GM18951 (cell line): Measurements from ENCODE around the gene NEDD4L.

Experiments
- POLR2A ChIP-seq: IDR thresholded peaks from 4 replicates; pipeline ENCODE4 v1.6.1; 2011; ENCODE audit warnings: mild to moderate bottlenecking; ENCODE audit not compliant: insufficient read length, insufficient read depth; ENCODE audit errors: extremely low read depth
- in situ Hi-C: fragments of 300-500 bp; cut with MboI; formaldehyde crosslinking; loops from one replicate; pipeline ENCODE4 v1.12.0; 2022; ENCODE audit warnings: low sequenced_read_pairs, mixed read lengths, inconsistent platforms; ENCODE audit not compliant: unreplicated experiment

Gene NEDD4L

DNA sequence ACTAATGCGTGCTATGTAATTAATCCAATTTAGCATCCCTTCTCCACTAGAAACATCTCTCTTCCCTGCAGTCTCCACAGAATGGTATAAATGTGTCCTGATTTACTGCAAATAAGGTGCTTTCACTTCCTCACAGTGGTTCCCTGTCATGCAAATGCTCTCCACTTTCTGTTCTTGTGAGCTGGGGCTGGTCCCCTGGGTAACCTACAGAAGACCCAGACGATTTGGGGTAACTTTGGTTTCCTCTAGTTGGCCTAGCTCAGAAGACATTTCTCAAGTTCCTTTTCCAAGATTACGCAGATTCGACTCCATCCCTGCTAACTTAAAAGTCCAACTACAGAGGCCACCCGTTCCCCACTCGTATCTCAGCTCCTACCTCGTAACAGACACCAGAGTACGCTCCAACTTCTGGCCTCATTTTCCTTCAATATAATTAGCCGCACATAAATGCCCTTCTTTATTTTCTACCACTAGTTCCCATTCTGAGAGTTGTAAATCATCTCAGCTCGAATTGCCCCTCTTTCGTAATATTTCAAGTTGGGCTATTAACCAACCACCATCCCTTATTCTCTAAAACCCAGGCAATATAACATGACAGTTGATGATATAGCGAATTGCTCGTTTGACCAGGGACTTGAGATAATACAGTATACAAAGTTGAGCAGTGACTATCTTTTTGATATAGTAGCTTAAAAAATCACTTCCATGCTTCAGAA, 28.8 kb upstream of the NEDD4L start:
- TF ChIP-seq POLR2A: no peak
- in situ Hi-C loops: no loop called here

DNA sequence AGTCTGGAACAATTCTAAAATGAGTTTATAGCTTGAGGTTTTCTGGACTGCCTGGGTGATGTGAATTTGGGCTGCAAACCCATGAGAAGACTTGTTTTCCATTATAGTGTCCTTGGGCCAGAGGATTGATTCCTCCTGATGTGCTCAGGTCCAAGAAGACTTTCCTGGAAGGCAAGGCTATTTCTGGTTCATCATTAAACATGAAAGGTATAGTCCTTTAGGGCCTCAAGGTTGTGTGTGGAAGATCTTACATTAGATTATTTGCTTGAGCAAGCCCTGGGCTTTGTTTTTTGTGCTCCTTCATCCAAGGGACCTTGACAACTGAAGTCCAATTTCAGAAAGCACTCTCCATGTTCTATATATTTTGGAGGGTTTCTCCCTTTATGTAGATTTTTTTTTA, 26.8 kb upstream of the NEDD4L start:
- no peak for TF ChIP-seq POLR2A
- in situ Hi-C loops: no loop called here

DNA sequence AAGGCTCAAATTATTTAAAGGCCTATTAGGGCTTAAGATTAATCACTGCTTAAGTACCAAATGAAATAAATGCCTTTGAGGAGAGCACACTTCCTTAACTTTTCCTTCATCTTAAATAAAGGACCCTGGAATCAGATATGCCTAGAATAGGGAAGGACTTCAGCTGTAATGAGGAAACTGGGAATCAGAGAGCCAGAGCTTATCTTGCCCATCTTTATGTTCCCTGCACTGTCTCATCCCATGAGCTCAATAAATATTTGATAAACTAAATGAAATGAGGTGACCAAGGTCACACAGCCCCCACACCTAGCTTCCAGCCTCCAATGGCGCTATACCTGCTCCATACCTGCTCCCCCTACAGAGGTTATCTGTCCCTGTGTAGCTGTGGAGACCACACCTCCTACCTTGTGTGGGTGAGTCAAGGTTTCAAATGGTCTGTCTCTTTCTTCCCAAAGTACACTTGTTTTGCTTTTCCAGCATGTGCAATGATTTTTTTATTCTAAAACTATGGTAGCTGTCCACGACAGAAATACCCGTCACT, 23.4 kb upstream of the NEDD4L start:
- in situ Hi-C loops: no loop called here

DNA sequence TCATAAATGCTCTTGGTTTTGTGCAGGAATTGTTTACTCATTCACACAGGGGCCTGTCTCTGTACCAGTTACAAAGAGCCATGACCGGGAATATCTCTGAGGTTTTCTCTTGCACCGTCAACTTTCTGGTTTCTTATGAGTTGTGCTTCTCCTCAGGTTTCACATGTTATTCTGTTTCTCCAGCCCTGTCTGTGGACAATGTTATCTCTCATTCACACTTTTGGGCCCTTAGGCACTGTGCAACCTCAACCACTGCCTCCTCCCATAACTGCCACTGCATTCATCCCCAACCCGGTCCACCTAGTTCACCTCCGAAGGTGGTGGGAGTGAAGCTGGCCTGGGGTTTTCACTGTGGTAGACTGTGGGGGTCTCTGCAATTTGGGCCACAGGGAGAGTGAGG, 22.5 kb upstream of the NEDD4L start:
- in situ Hi-C loops: no loop called here
- TF ChIP-seq POLR2A: no peak

More for the DNA sequence above, 23.4 kb upstream of the NEDD4L start:
- TF ChIP-seq POLR2A: no peak

DNA sequence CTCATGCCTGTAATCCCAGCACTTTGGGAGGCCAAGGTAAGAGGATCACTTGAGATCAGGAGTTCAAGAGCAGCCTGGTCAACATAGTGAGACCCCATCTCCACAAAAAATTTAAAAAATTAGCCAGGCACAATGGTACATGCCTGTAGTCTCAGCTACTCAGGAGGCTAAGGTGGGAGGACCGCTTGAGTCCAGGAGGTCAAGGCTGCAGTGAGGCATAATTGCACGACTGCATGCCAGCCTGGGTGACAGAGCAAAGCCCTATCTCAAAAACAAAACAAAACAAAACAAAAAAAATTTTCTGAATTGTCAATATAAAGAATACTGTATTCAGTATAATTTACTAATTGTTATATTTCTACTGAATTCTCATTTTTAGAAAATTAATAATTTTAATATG, 20.9 kb upstream of the NEDD4L start:
- no peak for TF ChIP-seq POLR2A
- in situ Hi-C loops: no loop called here

DNA sequence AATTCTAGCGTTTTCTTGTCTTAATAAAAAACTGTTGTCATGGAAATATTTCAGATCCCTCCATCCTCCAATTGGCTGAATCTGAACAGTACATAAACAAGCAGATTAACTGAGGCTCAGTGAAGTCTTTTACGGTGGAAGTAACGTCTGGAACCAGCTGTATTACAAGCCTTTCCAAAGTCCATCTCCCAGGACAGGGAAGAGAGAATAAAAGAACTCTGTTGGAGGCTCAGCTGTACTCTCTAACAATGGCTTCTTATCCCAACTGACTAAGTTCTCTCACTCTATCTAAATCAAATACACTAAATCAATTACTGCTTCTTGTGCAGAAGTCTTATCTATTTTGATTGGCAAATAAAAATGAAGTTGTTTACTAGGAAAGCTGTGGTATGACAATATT, 19.9 kb upstream of the NEDD4L start:
- in situ Hi-C loops: no loop called here
- no peak for TF ChIP-seq POLR2A

DNA sequence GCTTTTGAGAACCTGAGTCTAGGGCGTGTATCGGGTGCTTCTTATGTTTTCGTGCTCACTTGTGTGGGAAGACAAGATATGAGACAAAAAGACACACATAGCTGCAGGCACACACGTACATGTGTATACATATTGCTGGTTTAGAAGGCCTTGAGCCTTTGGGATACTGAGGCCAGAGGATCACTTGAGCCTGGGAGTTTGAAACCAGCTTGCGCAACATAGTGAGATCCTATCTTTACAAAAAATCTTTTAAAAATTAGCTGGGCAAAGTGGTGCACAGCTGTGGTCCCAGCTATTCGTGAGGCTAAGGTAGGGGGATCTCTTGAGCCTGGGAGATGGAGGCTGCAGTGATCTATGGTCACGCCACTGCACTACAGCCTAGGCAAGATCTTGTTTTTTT, 18.8 kb upstream of the NEDD4L start:
- TF ChIP-seq POLR2A: no peak
- in situ Hi-C loops: no loop called here

DNA sequence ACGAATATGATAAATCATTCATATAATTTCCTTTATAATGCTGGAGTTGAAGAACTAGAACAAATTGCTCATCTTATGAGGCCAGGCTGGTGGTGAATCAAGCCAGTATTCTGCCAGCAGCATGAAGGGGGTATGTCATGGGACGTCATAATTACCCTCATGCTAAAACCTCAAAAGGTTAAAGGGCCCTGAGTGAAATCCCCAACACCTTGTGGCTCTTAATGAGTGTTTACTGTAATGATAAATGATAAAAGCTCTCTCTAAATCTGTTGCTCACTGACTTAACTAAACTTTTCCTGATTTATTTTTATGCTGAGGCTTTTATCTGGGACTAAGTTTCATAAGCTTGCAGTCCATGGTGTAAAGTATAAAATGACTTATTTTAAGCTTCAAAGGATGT, 18.3 kb upstream of the NEDD4L start:
- in situ Hi-C loops: no loop called here

DNA sequence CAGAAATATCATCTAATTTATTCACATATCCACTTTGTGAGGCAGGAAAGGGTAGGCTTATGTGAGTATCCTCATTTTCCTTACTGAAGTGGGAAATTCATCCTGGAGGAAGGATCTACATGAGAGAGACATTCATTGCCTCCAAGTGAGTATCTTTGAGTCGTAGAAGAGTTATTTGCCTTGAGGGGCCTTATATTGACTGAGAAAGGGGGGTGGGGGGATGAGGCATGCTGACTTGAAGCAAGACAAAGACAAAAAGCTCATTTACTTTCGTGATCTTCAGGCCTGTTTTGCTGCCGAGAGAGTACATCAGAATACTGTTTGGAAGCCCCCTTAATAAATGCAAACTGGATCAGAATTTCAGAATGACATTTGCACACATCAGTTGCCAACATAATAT, 17.6 kb upstream of the NEDD4L start:
- TF ChIP-seq POLR2A: no peak
- in situ Hi-C loops: no loop called here

More for the DNA sequence above, 18.3 kb upstream of the NEDD4L start:
- TF ChIP-seq POLR2A: no peak

DNA sequence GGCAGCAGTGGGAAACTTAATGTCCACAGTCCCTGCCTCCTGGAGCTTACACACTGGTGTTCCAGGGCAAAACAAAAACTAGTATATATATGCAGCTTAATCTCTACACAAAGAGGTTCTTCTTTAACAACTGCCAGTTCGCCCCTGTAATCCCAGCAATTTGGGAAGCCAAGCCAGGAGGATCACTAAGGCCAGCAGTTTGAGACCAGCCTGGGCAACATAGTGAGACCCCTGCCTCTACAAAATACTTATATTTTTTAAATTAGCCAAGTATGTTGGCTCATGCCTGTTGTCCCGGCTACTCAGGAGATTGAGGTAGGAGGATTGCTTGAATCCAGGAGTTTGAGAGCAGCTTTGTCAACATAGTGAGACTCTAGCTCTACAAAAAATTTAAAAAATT, 17.2 kb upstream of the NEDD4L start:
- no peak for TF ChIP-seq POLR2A
- in situ Hi-C loops: no loop called here

DNA sequence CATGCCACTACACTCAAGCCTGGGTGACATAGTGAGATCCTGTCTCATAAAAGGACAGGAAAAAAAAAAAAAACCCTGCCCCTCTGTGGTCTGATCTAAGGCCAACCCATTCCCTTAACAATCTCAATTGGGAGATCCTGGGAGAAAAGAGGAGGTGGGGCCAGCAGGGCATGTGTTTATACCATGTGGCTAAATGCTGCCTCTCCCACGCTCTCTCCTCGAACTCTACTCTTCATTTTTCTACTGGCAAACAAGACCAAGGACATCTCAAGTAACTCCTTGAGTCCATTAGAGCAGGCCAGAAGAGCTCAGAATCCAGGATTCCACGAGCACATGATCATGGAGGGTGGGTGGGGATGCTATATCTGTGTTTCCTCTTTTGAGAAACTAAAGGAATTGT, 16.7 kb upstream of the NEDD4L start:
- TF ChIP-seq POLR2A: no peak
- in situ Hi-C loops: no loop called here

DNA sequence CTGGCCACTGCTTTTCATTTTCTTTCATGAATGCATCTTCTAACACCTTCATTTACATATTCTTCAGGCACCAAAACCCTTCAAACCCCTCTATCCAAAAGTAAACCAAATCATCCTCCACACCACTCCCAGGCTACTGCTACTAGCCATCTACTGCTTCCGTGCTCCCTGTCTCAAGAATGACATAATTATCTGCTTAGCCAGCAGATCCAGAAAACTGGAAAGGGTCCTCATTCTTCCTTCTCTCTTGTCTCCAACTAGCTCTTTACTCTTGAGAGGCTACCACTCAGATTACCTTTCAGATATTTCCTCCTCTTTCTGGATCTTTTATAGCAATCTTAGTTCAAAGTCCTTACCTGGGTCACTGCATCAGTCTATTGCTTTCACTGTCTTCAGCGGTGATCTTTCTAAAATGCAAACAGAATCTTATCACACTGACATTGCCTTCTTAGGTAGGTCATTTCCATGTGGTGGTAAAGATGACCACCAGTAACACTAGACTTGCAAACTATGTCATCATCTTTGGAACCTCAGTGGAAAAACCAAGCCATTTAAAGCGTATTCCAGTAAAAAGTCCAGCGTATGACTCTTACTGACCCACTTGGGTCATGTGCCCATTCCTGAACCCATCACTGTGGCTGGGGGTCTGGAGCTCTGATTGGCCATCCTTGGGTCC, 15.8 kb upstream of the NEDD4L start:
- in situ Hi-C loops: no loop called here
- no peak for TF ChIP-seq POLR2A

DNA sequence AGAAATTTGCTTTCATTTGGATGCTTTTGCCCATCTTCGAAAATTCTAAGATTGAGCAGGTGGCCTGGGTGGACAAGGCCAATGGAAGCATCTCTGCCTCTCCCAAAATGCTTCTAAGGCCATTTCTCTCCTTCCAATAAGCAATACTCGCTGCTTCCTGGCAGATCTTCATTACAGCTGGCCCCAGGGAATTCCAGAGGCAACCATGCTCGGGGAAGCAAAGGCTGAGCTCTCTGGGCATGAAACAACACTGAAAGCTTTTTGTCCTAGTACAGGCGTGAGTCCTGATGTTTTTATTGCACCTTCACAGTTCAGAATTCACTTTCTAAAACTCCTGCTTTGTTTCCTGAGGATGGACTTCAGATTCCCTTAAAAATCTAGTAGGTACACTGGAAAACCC, 11.8 kb upstream of the NEDD4L start:
- no peak for TF ChIP-seq POLR2A
- in situ Hi-C loops: no loop called here

DNA sequence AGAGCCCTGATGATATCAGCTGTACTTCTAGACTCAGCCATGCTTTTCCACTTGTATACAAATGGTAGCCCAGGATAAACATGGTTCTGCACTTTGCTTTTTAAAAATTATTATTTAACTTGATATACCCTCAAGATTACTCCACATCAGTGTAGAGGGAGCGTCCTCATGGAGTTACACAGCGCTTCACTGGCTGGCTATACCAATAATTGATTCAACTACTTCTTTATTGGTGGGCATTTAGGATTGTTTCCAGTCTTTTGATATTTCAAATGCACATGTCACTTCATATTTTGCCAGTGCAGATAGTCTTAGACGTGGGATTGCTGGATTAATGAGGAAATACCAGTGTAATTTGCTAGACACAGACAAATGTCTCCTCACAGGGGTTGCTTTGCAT, 10.8 kb upstream of the NEDD4L start:
- TF ChIP-seq POLR2A: no peak
- in situ Hi-C loops: no loop called here

DNA sequence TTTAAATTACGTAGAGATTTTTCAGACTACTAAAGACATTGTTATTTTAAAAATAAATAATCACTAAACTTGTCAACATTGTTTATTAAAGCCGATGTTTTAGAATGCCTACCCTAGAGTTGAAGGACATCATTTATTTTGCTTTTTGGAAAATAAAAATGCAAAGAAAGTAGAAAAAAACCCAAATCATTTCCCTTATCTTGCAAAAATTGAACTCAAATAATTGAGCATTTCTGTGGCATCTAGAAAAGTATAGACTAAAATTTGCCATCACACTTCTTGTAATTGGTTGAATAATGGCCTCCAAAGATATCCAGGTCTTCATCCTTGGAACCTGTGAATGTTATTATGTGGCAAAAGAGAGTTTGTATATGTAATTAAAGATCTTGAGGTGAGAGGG, 9.7 kb upstream of the NEDD4L start:
- in situ Hi-C loops: no loop called here
- no peak for TF ChIP-seq POLR2A

DNA sequence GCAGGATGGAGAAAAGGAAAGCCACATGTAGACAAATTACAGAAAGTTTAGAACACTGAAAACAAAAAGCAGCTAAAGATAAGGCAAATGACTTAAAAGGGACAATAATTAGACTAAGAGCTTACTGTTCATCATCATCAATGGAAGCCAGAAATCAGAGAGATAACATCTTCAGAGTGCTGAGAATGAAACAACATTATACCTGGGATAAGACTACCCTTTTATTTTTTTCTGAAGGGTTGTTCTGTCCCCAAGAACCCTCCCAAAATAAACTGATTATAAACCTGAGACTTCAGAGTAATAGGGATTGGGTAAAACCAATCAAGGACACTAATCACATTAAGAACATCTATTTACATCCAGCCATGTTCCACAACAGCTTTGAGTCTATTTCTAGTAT, 6.9 kb upstream of the NEDD4L start:
- in situ Hi-C loops: no loop called here
- no peak for TF ChIP-seq POLR2A
